Psoas muscle (tissue), 8 donors: ENCODE data around the gene COPZ1. TPM values are rescaled to one million over a fixed set of nuclear protein-coding genes. Genes with fewer than 3 reads are reported as not detected.

Experiments used
- ATAC-seq, 4 donors: fragments of 200-7000 bp; cut with Tn5 transposase; one replicate each; pipeline ENCODE4 v1.9.1; 2020; ENCODE audit warnings: moderate library complexity in 3 of 4, mild to moderate bottlenecking in 2 of 4
- DNase-seq, 2 donors: peaks; one replicate each; pipeline ENCODE4 v3.0.0-alpha.2; 2020
- H3K27ac ChIP-seq: fragments of 200-600 bp; one replicate; pipeline ENCODE4 v1.8.0; 2022
- H3K27me3 ChIP-seq, 3 donors: fragments of 200-600 bp in 1 of 3; one replicate each; pipeline versions ENCODE4 v1.6.1 to v1.8.0; 2013 to 2022; ENCODE audit warnings: low read length in 2 of 3, mild to moderate bottlenecking in 2 of 3, moderate library complexity in 1 of 3; ENCODE audit not compliant: insufficient read depth in 3 of 3
- H3K36me3 ChIP-seq, 2 donors: fragments of 200-600 bp in 1 of 2; one replicate each; pipeline versions ENCODE4 v1.6.1 to v1.8.0; 2013 to 2022; ENCODE audit warnings: low read depth in 1 of 2, mild to moderate bottlenecking in 1 of 2, moderate library complexity in 1 of 2; ENCODE audit not compliant: insufficient read depth in 1 of 2
- H3K4me1 ChIP-seq: fragments of 200-600 bp; one replicate; pipeline ENCODE4 v1.8.0; 2022
- H3K4me3 ChIP-seq: fragments of 200-600 bp; one replicate; pipeline ENCODE4 v1.8.0; 2022; ENCODE audit warnings: mild to moderate bottlenecking
- H3K9me3 ChIP-seq: fragments of 200-600 bp; one replicate; pipeline ENCODE4 v1.8.0; 2022
- WGBS, 3 donors: extraction: QIAGEN DNeasy Blood & Tissue Kit; methylation state at CpG; one replicate each; pipeline versions ENCODE4 v1.1.6 to v1.1.7; 2013; 5-methylcytosine and 5-hydroxymethylcytosine counted together
- intact Hi-C, 2 donors: fragments of 100-400 bp; cut with DNase I; formaldehyde crosslinking; loops; one replicate each; pipeline versions ENCODE4 v1.11.0 to v1.14.2; 2022
- polyA plus RNA-seq, 3 donors: library from polyadenylated mRNA; stranded (reverse); fragments of 200-250 nt; gene quantifications; one replicate each; pipeline ENCODE4 v1.2.3, GENCODE V29; 2013
- total RNA-seq, 4 donors: library from RNA; stranded (reverse); fragmentation: NEBNext Ultra II Directional in 2 of 4; extraction: Animal tissue kit (Norgen Biotek cat#: 25700) in 2 of 4; gene quantifications; one replicate each; pipeline versions ENCODE4 v1.2.1 to v1.2.4, GENCODE V29; 2021 to 2023
- TF ChIP-seq, protein P1 (sequence below): fragments of 200-600 bp; IDR thresholded peaks from one replicate; pipeline ENCODE4 v1.8.0; 2022; ENCODE audit warnings: antibody characterized with exemption
- donor health status: healthy with polysubstance abuse.
- donor health status: DM: no; HTN: no; CAD: no; lungs with moderate emphysema.
- donor health status: Bipolar disorder and iron deficiency.
- donor health status: healthy.
- donor health status: DM: yes; HTN: yes; CAD: no.
- donor health status: DM: no; HTN: no; CAD: no.
- donor health status: DM: no; HTN: no; CAD: no.
- donor health status: DM: yes; HTN: yes; CAD: no.

COPZ1 gene
- total and polyA plus RNA-seq, 7 donors, result 77.8 to 131 (median 88.3) TPM

DNA sequence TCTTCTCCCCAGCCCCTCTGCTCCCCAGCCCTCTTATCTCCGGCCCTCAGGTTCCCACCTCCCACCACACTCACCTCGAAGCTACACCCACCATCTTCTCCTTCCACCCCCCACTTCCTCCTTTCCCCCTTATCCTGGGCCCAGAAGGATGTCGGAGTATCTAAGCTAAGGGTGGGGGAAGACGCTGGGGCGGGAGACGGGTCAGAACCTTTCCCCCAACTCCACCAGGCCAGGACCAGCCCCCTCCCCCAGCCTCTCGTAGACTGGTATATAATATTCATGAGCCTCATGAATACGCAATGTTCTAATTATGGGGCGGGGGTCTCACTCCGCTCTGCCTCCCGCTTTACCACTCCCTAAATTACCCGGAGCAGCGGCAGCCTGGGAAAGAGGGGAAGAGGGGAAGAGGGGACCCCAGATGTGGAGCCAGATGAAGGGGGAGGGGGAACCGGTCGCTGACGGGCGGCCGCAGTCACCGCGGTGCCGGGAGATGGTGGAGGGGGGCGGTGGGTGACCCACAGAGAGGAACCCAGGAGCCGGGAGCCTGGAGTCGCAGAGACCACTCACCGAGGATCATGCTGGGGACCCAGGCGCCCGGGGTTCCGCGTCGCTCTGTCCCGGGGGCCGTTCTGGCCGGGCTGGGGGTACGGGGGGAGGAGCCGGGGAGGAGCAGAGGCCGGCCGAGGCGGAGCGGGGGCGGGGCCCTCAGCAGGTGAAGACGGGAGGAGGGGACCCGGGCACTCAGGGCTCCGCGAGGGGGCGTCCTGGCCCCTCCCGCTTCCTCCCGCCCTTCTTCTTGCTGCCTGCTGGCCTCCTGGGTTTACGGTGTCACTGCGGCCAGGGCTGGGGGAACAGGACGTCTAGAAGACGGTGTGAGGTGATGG, 66.0 kb downstream of the COPZ1 start:
- intact Hi-C loops, result no loop called here
- Histone ChIP-seq H3K36me3 (peaks cover 2 to 18% of the 10 kb centered on the region in 2 donors), H3K4me3 (peak overlapping the region; percentile 53), H3K4me1 (peaks cover 13% of the 10 kb centered on the region), H3K9me3 (no peaks in the 10 kb centered on the region), H3K27ac (no peak overlapping the region), H3K27me3 (no peaks in the 10 kb centered on the region)
- TF ChIP-seq, protein P1, sequence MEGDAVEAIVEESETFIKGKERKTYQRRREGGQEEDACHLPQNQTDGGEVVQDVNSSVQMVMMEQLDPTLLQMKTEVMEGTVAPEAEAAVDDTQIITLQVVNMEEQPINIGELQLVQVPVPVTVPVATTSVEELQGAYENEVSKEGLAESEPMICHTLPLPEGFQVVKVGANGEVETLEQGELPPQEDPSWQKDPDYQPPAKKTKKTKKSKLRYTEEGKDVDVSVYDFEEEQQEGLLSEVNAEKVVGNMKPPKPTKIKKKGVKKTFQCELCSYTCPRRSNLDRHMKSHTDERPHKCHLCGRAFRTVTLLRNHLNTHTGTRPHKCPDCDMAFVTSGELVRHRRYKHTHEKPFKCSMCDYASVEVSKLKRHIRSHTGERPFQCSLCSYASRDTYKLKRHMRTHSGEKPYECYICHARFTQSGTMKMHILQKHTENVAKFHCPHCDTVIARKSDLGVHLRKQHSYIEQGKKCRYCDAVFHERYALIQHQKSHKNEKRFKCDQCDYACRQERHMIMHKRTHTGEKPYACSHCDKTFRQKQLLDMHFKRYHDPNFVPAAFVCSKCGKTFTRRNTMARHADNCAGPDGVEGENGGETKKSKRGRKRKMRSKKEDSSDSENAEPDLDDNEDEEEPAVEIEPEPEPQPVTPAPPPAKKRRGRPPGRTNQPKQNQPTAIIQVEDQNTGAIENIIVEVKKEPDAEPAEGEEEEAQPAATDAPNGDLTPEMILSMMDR, result no peak
- 32 to 45% (median 43%) methylated on average over 40 to 51 of the region's 51 CpGs for WGBS, 3 donors
- ATAC-seq (peak in 1 of 4 donors; percentile 10), DNase-seq (peak; percentile 46 to 63)

DNA sequence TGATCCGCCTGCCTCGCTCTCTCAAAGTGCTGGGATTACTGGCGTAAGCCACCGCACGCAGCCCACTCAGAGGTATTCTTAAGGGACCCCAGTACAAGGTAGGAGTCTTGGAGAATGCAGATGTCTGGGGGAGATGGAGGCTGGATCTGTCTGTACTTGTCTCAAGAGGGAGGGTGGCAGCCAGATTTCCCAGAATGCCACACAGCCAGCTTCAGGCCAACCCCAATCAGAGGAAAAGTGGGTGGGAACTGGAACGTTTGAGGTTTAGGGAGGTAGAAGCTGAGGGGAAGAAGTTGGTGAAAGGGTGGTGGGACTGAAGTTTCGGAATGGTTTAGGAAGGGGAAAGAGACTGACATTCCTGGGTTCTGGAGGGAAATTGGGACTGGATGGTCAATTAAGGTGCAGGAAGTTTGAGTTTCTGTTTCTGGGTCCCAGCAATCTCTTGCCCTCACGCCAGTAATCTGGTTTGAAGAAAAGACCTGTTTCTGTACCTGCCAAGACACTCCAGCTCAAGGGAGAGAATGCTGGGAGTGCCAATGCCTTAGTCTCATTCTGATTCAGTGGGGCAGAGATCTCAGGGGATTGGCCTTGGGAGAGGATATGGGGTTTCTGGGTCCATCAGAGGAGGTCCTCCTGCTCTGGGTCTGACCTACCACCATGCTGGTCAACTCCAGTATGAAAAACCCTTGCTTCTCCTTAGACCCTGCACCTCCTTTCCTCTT, 67.7 kb downstream of the COPZ1 start:
- 90 to 94% (median 92%) methylated on average over 8 of the region's 8 CpGs for WGBS, 3 donors
- no peak for ATAC-seq
- Histone ChIP-seq H3K4me3 (no peak overlapping the region), H3K27ac (no peak overlapping the region), H3K36me3 (peaks cover 7 to 35% of the 10 kb centered on the region in 2 donors), H3K9me3 (no peaks in the 10 kb centered on the region), H3K27me3 (no peaks in the 10 kb centered on the region), H3K4me1 (no peaks in the 10 kb centered on the region)
- DNase-seq, result peak in 1 of 2 donors; percentile 41
- TF ChIP-seq, protein P1, result no peak
- intact Hi-C loops, result no loop called here

DNA sequence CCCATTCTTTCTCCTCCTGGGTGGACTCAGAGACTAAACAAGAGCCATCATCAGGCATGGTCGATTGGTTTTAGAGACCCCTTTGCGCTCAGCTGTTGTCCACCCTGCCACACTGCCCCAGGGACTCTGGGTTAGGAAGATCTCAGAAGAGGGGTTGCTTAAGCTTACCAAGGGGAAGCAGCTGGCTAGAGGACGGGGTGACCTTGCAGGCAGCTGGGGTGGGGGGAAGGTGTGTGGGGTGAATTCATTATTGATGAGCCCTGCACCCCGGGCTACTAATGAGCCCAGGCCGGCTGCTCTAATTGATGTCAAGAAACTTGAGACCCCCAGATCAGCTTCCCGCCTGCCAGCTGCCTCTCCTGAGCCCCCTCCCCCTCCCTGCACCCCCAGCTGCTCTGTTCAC, 68.3 kb downstream of the COPZ1 start:
- intact Hi-C loops, result no loop called here
- Histone ChIP-seq H3K27me3 (no peaks in the 10 kb centered on the region), H3K27ac (no peak overlapping the region), H3K36me3 (peaks cover 7 to 41% of the 10 kb centered on the region in 2 donors), H3K4me3 (no peak overlapping the region), H3K9me3 (no peaks in the 10 kb centered on the region), H3K4me1 (no peaks in the 10 kb centered on the region)
- ATAC-seq (no peak), DNase-seq (peak in 1 of 2 donors; percentile 54)
- 55 to 67% (median 61%) methylated on average over 5 to 6 of the region's 6 CpGs for WGBS, 3 donors
- TF ChIP-seq, protein P1, result no peak

DNA sequence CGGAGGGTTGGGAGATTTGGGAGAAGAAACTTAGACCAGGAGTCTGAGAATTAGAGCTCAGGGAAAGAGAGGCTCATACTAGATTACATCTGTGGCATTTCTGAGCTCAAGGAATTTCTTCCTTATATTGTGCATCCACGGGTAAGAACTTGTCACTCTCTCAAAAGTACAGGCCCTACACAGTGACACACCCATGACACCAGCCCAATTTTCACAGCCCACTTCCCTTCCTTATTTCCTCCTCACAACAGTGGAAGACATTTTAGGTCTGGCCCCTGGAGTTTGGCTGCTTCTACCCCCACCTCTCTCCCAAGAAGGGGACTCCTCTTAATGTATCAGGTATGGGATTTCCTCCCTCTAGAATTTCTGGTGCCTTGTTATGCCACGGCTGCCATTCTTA, 68.8 kb downstream of the COPZ1 start:
- DNase-seq, result no peak
- WGBS, 3 donors, result 62 to 80% (median 74%) methylated on average over 3 of the region's 3 CpGs
- no peaks in the 10 kb centered on the region for H3K27me3 ChIP-seq
- H3K9me3 ChIP-seq, result no peaks in the 10 kb centered on the region
- no peak for ATAC-seq
- H3K4me3 ChIP-seq, result no peak overlapping the region
- H3K4me1 ChIP-seq, result no peaks in the 10 kb centered on the region
- TF ChIP-seq, protein P1, result no peak
- no peak overlapping the region for H3K27ac ChIP-seq
- intact Hi-C loops, result no loop called here
- peaks cover 7 to 46% of the 10 kb centered on the region in 2 donors for H3K36me3 ChIP-seq
